Prostate gland (tissue), 2 donors: ENCODE results near the gene CDC42BPA. TPM values are rescaled to one million over a fixed set of nuclear protein-coding genes. Genes with fewer than 3 reads are reported as not detected.

ENCODE experiments used
- DNase-seq: peaks from one replicate; pipeline ENCODE4 v3.0.0-alpha.2; 2019; ENCODE audit warnings: low spot score
- H3K27ac ChIP-seq, 2 donors: fragments of 200-600 bp; sonication (generic); 2 replicates each; pipeline ENCODE4 v1.5.1; 2017 to 2019
- H3K27me3 ChIP-seq: fragments of 200-600 bp; sonication (generic); replicated peaks from 2 replicates; pipeline ENCODE4 v1.5.1; 2019; ENCODE audit not compliant: insufficient read depth
- H3K36me3 ChIP-seq, 2 donors: fragments of 200-600 bp; sonication (generic); 1 replicate in 1 of 2; 2 replicates in 1 of 2; pipeline versions ENCODE4 v1.5.1 to v1.8.1; 2017 to 2019
- H3K4me1 ChIP-seq: fragments of 200-600 bp; sonication (generic); replicated peaks from 2 replicates; pipeline ENCODE4 v1.5.1; 2019
- H3K4me3 ChIP-seq, 2 donors: fragments of 200-600 bp; sonication (generic); 2 replicates each; pipeline ENCODE4 v1.5.1; 2017 to 2019
- H3K9me3 ChIP-seq: fragments of 200-600 bp; sonication (generic); 2 replicates; pipeline ENCODE4 v1.5.1; 2017
- POLR2A ChIP-seq: fragments of 450-650 bp; IDR thresholded peaks from one replicate; pipeline ENCODE4 v1.6.1; 2016; ENCODE audit warnings: antibody characterized with exemption, mild to moderate bottlenecking
- POLR2AphosphoS5 ChIP-seq: sonication (generic); formaldehyde crosslinking; IDR thresholded peaks from one replicate; pipeline ENCODE4 v1.6.1; 2017; ENCODE audit warnings: antibody characterized with exemption
- WGBS: methylation state at CpG from one replicate; pipeline ENCODE4 v1.1.5; 2018; 5-methylcytosine and 5-hydroxymethylcytosine counted together
- intact Hi-C: fragments of 100-400 bp; cut with DNase I; formaldehyde crosslinking; loops from one replicate; pipeline ENCODE4 v1.14.2; 2022
- total RNA-seq, 2 donors: library from RNA; depleted of rRNA; stranded (reverse); fragments of >200 nt; gene quantifications; one replicate each; pipeline ENCODE4 v1.1.0, GENCODE V29; 2016
- TF ChIP-seq, protein P1 (sequence below), 4 experiments: fragments of 200-600 bp in 2 of 4; fragments of 450-650 bp in 2 of 4; sonication (generic) in 2 of 4; IDR thresholded peaks; 1 replicate in 3 of 4; 2 replicates in 1 of 4; pipeline ENCODE4 v1.5.1; 2016 to 2019; ENCODE audit warnings: antibody characterized with exemption in 4 of 4, mild to moderate bottlenecking in 2 of 4, moderate library complexity in 2 of 4

CDC42BPA gene
- total RNA-seq, 2 donors from 2014 or later, result 31.3 to 76.9 TPM

DNA sequence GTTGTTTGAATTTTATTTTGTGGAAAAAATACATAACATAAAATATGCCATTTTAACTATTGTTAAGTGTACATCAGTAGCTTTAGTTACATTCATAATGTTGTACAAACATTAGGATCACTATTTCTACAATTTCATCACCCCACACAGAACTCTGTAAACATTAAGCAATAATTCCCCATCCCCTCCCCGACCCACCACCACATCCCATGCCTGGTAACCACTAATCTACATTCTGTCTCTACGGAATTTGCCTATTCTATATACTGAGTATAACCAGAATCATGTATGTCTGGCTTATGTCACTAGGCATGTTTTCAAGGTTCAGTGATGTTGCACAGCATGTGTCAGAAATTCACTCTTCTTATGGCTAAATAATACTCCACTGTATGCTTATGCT, 47.7 kb downstream of the CDC42BPA start:
- no peaks in the 10 kb centered on the region for H3K36me3 ChIP-seq
- intact Hi-C loops, result no loop called here
- TF ChIP-seq, protein P1, sequence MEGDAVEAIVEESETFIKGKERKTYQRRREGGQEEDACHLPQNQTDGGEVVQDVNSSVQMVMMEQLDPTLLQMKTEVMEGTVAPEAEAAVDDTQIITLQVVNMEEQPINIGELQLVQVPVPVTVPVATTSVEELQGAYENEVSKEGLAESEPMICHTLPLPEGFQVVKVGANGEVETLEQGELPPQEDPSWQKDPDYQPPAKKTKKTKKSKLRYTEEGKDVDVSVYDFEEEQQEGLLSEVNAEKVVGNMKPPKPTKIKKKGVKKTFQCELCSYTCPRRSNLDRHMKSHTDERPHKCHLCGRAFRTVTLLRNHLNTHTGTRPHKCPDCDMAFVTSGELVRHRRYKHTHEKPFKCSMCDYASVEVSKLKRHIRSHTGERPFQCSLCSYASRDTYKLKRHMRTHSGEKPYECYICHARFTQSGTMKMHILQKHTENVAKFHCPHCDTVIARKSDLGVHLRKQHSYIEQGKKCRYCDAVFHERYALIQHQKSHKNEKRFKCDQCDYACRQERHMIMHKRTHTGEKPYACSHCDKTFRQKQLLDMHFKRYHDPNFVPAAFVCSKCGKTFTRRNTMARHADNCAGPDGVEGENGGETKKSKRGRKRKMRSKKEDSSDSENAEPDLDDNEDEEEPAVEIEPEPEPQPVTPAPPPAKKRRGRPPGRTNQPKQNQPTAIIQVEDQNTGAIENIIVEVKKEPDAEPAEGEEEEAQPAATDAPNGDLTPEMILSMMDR (IDR thresholded peaks at IDR 0.05), result no peak
- no peak for TF ChIP-seq POLR2A
- no peak for TF ChIP-seq POLR2AphosphoS5
- H3K4me3 ChIP-seq, result no peak overlapping the region
- no peak overlapping the region for H3K27ac ChIP-seq
- no peaks in the 10 kb centered on the region for H3K27me3 ChIP-seq
- 85% methylated on average over 2 of the region's 2 CpGs for WGBS
- H3K9me3 ChIP-seq, result no peaks in the 10 kb centered on the region
- H3K4me1 ChIP-seq, result no peaks in the 10 kb centered on the region
- DNase-seq, result no peak

DNA sequence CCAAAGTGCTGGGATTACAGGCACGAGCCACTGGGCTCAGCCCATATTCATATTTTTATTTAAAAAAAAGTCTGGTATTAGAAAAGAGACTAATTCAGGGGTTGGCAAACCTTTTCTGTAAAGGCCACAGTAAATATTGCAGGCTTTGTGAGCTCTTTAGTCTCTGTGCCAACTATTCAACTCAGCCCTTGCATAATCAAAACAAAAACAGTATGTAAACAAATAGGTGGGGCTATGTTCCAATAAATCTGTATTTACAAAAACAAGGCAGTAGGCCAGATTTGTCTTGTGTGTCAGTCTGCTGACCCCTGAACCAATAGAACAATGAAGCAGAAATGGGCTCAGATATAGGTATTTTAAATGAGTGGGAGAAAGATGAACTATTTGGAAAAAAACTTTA, 49.3 kb downstream of the CDC42BPA start:
- H3K4me1 ChIP-seq, result no peaks in the 10 kb centered on the region
- no peak for TF ChIP-seq POLR2A
- TF ChIP-seq, protein P1 (IDR thresholded peaks at IDR 0.05), result no peak
- no peak for TF ChIP-seq POLR2AphosphoS5
- no peak overlapping the region for H3K27ac ChIP-seq
- DNase-seq, result no peak
- H3K4me3 ChIP-seq, result no peak overlapping the region
- H3K27me3 ChIP-seq, result no peaks in the 10 kb centered on the region
- WGBS, result 53% methylated on average over 1 of the region's 1 CpG
- intact Hi-C loops, result no loop called here
- H3K9me3 ChIP-seq, result no peaks in the 10 kb centered on the region
- no peaks in the 10 kb centered on the region for H3K36me3 ChIP-seq

DNA sequence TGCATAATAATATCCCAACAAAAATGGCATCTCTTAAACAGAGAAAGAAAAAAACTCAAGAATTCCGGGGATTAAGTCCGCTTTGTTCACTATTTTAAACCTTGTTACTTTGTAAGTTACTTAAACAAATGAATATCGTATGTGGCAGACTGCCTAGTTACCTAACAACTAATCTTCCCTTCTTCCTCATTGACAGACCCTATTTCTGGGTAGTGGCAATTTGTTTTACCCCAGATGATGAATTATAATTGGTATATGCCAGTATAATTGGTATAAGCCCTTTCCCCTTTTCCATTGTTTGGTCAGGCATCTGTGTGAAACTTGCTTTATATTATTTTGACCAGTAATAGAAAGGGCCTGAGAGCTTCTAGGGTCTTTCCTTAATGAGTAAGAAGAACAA, 52.4 kb downstream of the CDC42BPA start:
- no peak for TF ChIP-seq POLR2A
- TF ChIP-seq, protein P1 (IDR thresholded peaks at IDR 0.05), result no peak
- no peak for TF ChIP-seq POLR2AphosphoS5
- H3K36me3 ChIP-seq, result no peaks in the 10 kb centered on the region
- intact Hi-C loops, result no loop called here
- no peaks in the 10 kb centered on the region for H3K9me3 ChIP-seq
- WGBS, result 90% methylated on average over 3 of the region's 3 CpGs
- no peaks in the 10 kb centered on the region for H3K4me1 ChIP-seq
- H3K27ac ChIP-seq, result no peak overlapping the region
- no peak for DNase-seq
- H3K4me3 ChIP-seq, result no peak overlapping the region
- H3K27me3 ChIP-seq, result no peaks in the 10 kb centered on the region

DNA sequence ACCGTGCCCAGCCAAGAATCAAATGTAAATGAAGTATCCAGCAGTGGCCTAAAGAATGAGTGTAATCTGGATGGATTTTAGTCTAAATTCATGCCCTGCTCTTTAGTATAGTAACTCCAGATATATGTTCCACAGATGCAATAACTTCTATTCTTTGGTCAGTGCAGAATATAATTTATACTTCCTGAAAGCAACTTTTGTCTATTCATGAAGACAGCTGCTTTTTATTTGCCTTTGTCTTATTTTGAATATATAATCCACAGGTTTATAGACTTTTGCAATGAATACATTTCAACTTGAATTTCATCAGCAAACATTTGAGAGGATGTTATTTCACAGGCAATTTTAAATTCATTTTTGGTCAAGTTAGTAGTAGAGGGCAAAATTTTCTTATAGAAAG, 54.4 kb downstream of the CDC42BPA start:
- DNase-seq, result no peak
- Histone ChIP-seq H3K9me3 (no peaks in the 10 kb centered on the region), H3K27me3 (no peaks in the 10 kb centered on the region), H3K4me1 (no peaks in the 10 kb centered on the region), H3K36me3 (no peaks in the 10 kb centered on the region), H3K4me3 (no peak overlapping the region), H3K27ac (no peak overlapping the region)
- intact Hi-C loops, result no loop called here
- no peak for TF ChIP-seq POLR2A
- TF ChIP-seq, protein P1 (IDR thresholded peaks at IDR 0.05), result no peak
- TF ChIP-seq POLR2AphosphoS5, result no peak
- WGBS, result 91% methylated on average over 1 of the region's 1 CpG

DNA sequence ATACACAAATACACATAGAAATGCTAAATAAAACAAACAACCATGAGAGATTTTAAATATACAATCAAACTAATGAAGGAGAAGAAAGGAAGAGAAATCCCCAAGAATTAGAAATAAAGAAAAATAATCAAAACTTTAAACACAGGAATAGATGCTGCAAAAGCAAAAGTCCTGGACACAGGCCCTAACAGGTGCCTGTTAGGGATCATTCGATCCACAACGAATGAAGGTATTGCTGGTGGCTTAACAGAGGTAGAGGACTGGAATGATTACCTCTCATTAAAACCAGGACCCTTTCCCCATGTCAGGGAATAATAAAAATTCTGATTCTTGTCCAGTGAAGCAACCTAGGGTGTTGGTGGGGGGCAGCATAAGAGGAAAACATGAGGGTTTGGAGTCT, 56.8 kb downstream of the CDC42BPA start:
- Histone ChIP-seq H3K27ac (no peak overlapping the region), H3K4me1 (no peaks in the 10 kb centered on the region), H3K36me3 (no peaks in the 10 kb centered on the region), H3K4me3 (no peak overlapping the region), H3K9me3 (no peaks in the 10 kb centered on the region), H3K27me3 (no peaks in the 10 kb centered on the region)
- intact Hi-C loops, result no loop called here
- no peak for DNase-seq
- TF ChIP-seq, protein P1 (IDR thresholded peaks at IDR 0.05), result no peak
- no peak for TF ChIP-seq POLR2A
- TF ChIP-seq POLR2AphosphoS5, result no peak
- WGBS, result 74% methylated on average over 2 of the region's 2 CpGs
